Measurements from ENCODE around the gene IQCK.

The IQCK gene

GRCh38 chr16:19691161-19691711 is 26.8 kb upstream of the IQCK start:
- H3K4me3 ChIP-seq (ENCODE audit: low read depth, low read length) = no peak overlapping the region
- H3K27ac ChIP-seq (ENCODE audit: extremely low read depth, low read depth, low read length) = no peak overlapping the region
- H3K9me3 ChIP-seq (ENCODE audit: control insufficient read depth, insufficient read depth, low read depth, low read length) = no peaks in the 10 kb centered on the region
- TF ChIP-seq ZNF837 (tag by site-specific recombination; IDR thresholded peaks at IDR 0.05) = no peak
- no peak for TF ChIP-seq ZNF600 (tag by site-specific recombination; IDR thresholded peaks at IDR 0.05)
- no peak for TF ChIP-seq GLI2 (tag by site-specific recombination; IDR thresholded peaks at IDR 0.05; ENCODE audit: borderline replicate concordance, low read depth)
- TF ChIP-seq, protein P1, sequence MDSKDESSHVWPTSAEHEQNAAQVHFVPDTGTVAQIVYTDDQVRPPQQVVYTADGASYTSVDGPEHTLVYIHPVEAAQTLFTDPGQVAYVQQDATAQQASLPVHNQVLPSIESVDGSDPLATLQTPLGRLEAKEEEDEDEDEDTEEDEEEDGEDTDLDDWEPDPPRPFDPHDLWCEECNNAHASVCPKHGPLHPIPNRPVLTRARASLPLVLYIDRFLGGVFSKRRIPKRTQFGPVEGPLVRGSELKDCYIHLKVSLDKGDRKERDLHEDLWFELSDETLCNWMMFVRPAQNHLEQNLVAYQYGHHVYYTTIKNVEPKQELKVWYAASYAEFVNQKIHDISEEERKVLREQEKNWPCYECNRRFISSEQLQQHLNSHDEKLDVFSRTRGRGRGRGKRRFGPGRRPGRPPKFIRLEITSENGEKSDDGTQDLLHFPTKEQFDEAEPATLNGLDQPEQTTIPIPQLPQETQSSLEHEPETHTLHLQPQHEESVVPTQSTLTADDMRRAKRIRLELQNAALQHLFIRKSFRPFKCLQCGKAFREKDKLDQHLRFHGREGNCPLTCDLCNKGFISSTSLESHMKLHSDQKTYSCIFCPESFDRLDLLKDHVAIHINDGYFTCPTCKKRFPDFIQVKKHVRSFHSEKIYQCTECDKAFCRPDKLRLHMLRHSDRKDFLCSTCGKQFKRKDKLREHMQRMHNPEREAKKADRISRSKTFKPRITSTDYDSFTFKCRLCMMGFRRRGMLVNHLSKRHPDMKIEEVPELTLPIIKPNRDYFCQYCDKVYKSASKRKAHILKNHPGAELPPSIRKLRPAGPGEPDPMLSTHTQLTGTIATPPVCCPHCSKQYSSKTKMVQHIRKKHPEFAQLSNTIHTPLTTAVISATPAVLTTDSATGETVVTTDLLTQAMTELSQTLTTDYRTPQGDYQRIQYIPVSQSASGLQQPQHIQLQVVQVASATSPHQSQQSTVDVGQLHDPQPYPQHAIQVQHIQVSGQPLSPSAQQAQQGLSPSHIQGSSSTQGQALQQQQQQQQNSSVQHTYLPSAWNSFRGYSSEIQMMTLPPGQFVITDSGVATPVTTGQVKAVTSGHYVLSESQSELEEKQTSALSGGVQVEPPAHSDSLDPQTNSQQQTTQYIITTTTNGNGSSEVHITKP (tag by site-specific recombination; IDR thresholded peaks at IDR 0.05) = no peak
- TF ChIP-seq GLI4 (tag by site-specific recombination; IDR thresholded peaks at IDR 0.05) = no peak
- no peak for TF ChIP-seq ZNF138 (tag by site-specific recombination; IDR thresholded peaks at IDR 0.05; ENCODE audit: borderline replicate concordance)
- TF ChIP-seq ZNF629 (tag by site-specific recombination; IDR thresholded peaks at IDR 0.05) = no peak
- TF ChIP-seq ZBTB10 (tag by site-specific recombination; IDR thresholded peaks at IDR 0.05) = no peak
- no peak for TF ChIP-seq ZNF529 (tag by site-specific recombination; IDR thresholded peaks at IDR 0.05; ENCODE audit: insufficient replicate concordance)
- H3K4me1 ChIP-seq (ENCODE audit: control insufficient read depth, insufficient read depth, low read length) = peaks cover 3% of the 10 kb centered on the region; the same call in 1 of the 2 replicates
- H3K36me3 ChIP-seq (ENCODE audit: control insufficient read depth in 2 of 2, insufficient read depth in 1 of 2, low read length in 2 of 2) = peaks cover 0 to 13% of the 10 kb centered on the region in 2 experiments; a peak in 2 of 3 replicates
- ChIA-PET POLR2A (no interaction called here), CTCF (interaction anchor here (0.6 kb wide), 1 partner anchor 208 kb away, joined by 4 read pairs; no protein-coding TSS in a partner anchor)

DNA sequence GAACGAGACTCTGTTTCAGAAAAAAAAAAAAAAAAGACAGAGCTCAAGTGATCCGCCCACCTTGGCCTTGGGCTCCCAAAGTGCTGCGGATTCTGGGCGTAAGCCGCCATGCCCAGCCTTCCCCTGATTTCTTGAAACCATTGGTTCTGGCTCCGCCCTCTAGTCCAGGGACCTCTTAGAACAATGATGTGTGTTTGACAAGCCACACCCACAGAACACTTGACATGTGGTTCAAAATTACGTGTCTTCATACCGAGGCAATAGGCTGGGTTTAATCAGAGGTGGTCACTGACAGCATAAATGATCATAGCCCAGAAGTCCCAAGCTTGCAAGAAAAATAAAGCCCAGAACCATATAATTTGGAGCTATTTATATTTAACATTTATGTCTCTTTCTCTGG is 23.1 kb upstream of the IQCK start:
- peaks cover 10% of the 10 kb centered on the region for H3K4me1 ChIP-seq (ENCODE audit: control insufficient read depth, insufficient read depth, low read length)
- TF ChIP-seq ZNF175 (tag by site-specific recombination; IDR thresholded peaks at IDR 0.05) = no peak
- TF ChIP-seq, protein P1 (tag by site-specific recombination; IDR thresholded peaks at IDR 0.05) = peak; percentile 24; the same call in 1 of the 2 replicates
- H3K27ac ChIP-seq (ENCODE audit: extremely low read depth, low read depth, low read length) = no peak overlapping the region
- ChIA-PET CTCF (interaction anchor here (0.7 to 1.6 kb wide), 3 partner anchors 9 to 192 kb away, joined by 3 to 4 read pairs (median 3); no protein-coding TSS in a partner anchor), POLR2A (no interaction called here)
- H3K4me3 ChIP-seq (ENCODE audit: low read depth, low read length) = no peak overlapping the region
- H3K36me3 ChIP-seq (ENCODE audit: control insufficient read depth in 2 of 2, insufficient read depth in 1 of 2, low read length in 2 of 2) = peaks cover 0 to 35% of the 10 kb centered on the region in 2 experiments; a peak in 2 of 3 replicates
- no peaks in the 10 kb centered on the region for H3K9me3 ChIP-seq (ENCODE audit: control insufficient read depth, insufficient read depth, low read depth, low read length)

All from HEK293 (cell line).